Measurements from ENCODE around the gene B3GNT7.
"Not testable (repeated sequence)": the region's sequence is repeated elsewhere in the genome, so short reads cannot be mapped to it uniquely, and the experiment has no call there.

B3GNT7 gene

DNA sequence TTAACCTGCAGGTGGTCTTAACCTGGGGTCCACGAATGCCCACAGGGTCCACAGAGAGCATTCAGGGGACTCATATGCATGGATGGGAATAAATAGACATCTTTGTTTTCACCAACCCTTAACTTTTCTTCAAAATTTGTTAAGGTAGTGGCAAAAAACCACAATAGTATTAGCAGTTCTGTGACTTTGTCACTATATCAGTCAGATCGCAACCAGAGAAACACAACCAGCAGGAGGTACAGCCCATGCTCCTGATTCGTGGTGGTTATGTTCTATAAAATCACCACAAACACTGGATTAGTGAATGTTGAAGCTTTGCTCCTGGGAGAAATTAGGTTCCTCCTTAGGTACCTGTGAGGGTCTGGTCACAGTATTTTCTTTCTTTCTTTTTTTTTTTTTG lies 31.6 kb downstream of the B3GNT7 start:
- no peak for DNase-seq (ENCODE audit: low spot score)

DNA sequence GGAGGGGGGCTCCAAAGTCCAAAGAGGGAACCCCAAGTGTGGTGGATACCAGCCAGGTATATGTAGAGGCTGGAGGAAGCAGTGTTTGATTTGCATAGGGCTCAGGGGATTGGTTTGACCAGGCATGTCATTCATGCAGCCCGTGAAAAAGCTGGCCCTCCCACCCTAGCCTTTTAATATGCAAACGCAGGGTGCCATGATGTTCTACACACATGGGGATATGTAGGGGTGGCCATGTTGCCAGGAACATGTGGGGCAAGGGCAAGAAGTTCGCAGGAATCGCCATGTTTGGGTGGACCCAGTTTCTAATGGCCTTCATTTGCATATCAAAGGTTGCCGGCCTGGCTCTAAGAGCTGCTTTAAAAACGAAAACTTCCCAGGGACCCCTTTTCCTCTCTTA lies 33.6 kb downstream of the B3GNT7 start:
- DNase-seq (ENCODE audit: low spot score): no peak

DNA sequence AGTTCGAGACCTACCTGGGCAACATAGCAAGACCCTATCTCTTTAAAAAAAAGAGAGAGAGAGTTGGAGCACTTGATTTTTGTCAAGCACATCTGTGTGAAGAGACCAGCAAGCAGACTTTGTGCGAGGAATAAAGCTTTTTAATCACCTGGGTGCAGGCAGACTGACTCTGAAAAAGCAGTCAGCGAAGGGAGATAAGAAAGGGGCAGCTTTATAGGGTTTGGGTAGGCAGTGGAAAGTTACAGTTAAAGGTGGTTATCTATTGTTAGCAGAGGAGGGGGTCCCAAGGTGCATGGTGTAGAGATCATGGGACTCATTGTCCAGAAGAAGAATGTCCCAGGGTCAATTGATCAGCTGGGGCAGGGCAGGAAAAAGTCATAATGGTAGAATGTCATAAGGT lies 34.4 kb downstream of the B3GNT7 start:
- no peak for DNase-seq (ENCODE audit: low spot score)

DNA sequence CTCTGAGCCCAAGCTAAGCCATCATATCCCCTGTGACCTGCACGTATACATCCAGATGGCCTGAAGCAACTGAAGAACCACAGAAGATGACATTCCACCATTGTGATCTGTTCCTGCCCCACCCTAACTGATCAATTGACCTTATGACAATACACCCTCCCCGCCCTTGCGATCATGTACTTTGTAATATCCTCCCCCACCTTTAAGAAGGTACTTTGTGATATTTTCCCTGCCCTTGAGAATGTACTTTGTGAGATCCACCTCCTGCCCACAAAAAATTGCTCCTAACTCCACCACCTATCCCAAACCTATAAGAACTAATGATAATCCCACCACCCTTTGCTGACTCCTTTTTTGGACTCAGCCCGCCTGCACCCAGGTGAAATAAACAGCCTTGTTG lies 34.9 kb downstream of the B3GNT7 start:
- not testable (repeated sequence) for DNase-seq (ENCODE audit: low spot score)

- DNase-seq (ENCODE audit: low spot score): no peak
These were observed 36.1 kb downstream of the B3GNT7 start for GRCh38 chr2:231431606-231432005.

- no peak for DNase-seq (ENCODE audit: low spot score)
These were observed 38.5 kb downstream of the B3GNT7 start for GRCh38 chr2:231433990-231434389.

DNA sequence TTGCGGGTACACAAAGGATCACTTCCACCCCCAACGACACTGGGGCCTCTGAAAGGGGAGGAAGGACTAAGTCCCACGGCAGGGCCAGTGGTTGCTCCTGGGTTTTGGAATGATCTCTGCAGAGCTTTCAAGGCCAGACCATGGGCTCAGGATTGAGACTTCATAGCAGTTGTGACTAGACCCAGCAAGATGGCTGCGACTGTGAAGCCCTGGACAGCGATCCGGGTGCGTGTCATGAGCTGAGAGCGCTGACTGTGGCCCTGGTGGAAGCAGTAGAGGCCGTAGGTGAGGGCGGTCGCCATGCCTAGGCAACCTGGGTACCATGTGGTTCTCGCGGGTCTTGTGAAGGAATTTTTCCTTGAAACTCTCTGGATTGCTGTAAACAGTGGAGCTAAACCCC lies 41.4 kb downstream of the B3GNT7 start:
- DNase-seq (ENCODE audit: low spot score): no peak

DNA sequence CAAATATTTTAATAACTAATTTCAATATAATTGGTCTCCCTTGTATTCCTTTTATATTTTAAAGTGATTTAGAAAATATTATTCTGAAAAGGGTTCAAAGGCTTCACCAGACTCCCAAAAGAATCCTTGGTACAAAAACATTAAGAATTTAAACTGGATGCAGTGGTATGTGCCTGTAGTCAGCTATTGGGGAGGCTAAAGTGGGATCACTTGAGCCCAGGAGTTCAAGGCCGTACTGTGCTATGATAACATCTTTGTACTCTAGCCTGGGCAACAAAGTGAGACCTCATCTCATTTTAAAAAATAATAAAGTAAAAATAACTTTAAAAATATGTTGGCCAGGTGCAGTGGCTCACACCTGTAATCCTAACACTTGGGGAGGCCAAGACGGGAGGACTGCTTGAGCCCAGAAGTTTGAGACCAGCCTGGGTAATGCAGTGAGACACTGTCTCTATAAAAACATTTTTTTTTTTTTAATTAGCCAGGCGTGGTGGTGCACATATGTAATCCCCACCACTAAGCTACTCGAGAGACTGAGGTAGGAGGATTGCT lies 54.1 kb downstream of the B3GNT7 start:
- no peak for DNase-seq (ENCODE audit: low spot score)

- DNase-seq (ENCODE audit: low spot score): no peak
These were observed 55.1 kb downstream of the B3GNT7 start for GRCh38 chr2:231450548-231450989.
